KMS-11 (cell line): ENCODE results near the gene LMTK2.

Source experiments
- H2AFZ ChIP-seq: fragments of 200-600 bp; sonication (generic); 2 replicates; pipeline ENCODE4 v1.6.1; 2016; ENCODE audit warnings: antibody characterized with exemption, mixed run types, low read depth
- H3K27ac ChIP-seq: fragments of 200-600 bp; sonication (generic); 2 replicates; pipeline ENCODE4 v1.6.1; 2016; ENCODE audit warnings: mild to moderate bottlenecking, mixed run types
- H3K27me3 ChIP-seq: fragments of 200-600 bp; sonication (generic); 2 replicates; pipeline ENCODE4 v1.6.1; 2017; ENCODE audit warnings: mild to moderate bottlenecking, low read depth, mixed run types, moderate library complexity; ENCODE audit not compliant: insufficient read depth
- H3K36me3 ChIP-seq: fragments of 200-600 bp; sonication (generic); 2 replicates; pipeline ENCODE4 v1.6.1; 2017; ENCODE audit warnings: mild to moderate bottlenecking, mixed run types; ENCODE audit not compliant: insufficient read depth
- H3K4me1 ChIP-seq: fragments of 200-600 bp; sonication (generic); 2 replicates; pipeline ENCODE4 v1.6.1; 2016; ENCODE audit warnings: mild to moderate bottlenecking, low read depth, mixed run types; ENCODE audit not compliant: poor library complexity, severe bottlenecking
- H3K4me2 ChIP-seq: fragments of 200-600 bp; sonication (generic); 2 replicates; pipeline ENCODE4 v1.7.0; 2016; ENCODE audit warnings: mild to moderate bottlenecking, mixed run types
- H3K4me3 ChIP-seq: fragments of 200-600 bp; sonication (generic); IDR thresholded peaks from 2 replicates; pipeline ENCODE4 v1.6.1; 2017; ENCODE audit warnings: low read depth, low read length, mixed read lengths; ENCODE audit not compliant: insufficient read depth
- H3K79me2 ChIP-seq: fragments of 200-600 bp; sonication (generic); 2 replicates; pipeline ENCODE4 v1.6.1; 2016; ENCODE audit warnings: low read depth, mixed run types; ENCODE audit not compliant: insufficient read depth
- H3K9ac ChIP-seq: fragments of 200-600 bp; sonication (generic); 2 replicates; pipeline ENCODE4 v1.6.1; 2016; ENCODE audit warnings: mild to moderate bottlenecking, mixed run types
- H4K20me1 ChIP-seq: fragments of 200-600 bp; sonication (generic); 2 replicates; pipeline ENCODE4 v1.6.1; 2016; ENCODE audit warnings: mild to moderate bottlenecking, mixed run types; ENCODE audit not compliant: insufficient read depth
- TF ChIP-seq, protein P1 (sequence below): fragments of 200-600 bp; sonication (generic); conservative IDR thresholded peaks from 2 replicates; pipeline ENCODE4 v1.6.1; 2017; ENCODE audit warnings: low read depth, mild to moderate bottlenecking, antibody characterized with exemption, low read length, moderate library complexity, mixed read lengths

The LMTK2 gene

DNA sequence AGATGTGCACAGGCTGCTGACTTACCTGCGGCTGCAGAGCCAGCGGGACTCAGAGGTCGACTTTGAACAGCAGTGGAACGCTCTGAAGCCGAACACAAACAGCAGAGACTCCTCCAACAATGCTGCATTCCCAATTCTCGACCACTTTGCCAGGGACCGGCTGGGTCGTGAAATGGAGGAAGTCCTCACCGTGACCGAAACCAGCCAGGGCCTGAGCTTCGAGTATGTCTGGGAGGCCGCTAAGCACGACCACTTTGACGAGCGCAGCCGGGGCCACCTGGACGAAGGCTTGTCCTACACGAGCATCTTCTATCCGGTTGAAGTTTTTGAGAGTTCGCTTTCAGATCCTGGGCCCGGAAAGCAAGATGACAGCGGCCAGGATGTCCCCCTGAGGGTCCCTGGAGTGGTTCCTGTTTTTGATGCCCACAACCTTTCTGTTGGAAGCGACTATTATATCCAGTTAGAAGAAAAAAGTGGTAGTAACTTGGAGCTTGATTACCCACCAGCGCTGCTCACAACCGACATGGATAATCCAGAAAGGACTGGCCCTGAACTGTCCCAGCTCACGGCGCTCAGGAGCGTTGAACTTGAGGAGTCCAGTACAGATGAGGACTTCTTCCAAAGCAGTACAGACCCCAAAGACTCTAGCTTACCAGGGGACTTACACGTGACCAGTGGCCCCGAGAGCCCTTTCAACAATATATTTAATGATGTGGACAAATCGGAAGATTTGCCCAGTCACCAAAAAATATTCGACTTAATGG, 85.2 kb downstream of the LMTK2 start:
- H4K20me1 ChIP-seq = no peaks in the 10 kb centered on the region
- peaks cover 11% of the 10 kb centered on the region; the same call in 1 of the 2 replicates for H3K36me3 ChIP-seq
- H3K4me1 ChIP-seq = no peaks in the 10 kb centered on the region
- no peaks in the 10 kb centered on the region for H3K79me2 ChIP-seq
- no peak overlapping the region for H3K4me3 ChIP-seq
- H3K27ac ChIP-seq = no peak overlapping the region
- TF ChIP-seq, protein P1, sequence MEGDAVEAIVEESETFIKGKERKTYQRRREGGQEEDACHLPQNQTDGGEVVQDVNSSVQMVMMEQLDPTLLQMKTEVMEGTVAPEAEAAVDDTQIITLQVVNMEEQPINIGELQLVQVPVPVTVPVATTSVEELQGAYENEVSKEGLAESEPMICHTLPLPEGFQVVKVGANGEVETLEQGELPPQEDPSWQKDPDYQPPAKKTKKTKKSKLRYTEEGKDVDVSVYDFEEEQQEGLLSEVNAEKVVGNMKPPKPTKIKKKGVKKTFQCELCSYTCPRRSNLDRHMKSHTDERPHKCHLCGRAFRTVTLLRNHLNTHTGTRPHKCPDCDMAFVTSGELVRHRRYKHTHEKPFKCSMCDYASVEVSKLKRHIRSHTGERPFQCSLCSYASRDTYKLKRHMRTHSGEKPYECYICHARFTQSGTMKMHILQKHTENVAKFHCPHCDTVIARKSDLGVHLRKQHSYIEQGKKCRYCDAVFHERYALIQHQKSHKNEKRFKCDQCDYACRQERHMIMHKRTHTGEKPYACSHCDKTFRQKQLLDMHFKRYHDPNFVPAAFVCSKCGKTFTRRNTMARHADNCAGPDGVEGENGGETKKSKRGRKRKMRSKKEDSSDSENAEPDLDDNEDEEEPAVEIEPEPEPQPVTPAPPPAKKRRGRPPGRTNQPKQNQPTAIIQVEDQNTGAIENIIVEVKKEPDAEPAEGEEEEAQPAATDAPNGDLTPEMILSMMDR = no peak
- H2AFZ ChIP-seq = no peak overlapping the region
- no peaks in the 10 kb centered on the region for H3K27me3 ChIP-seq
- no peak overlapping the region for H3K4me2 ChIP-seq
- H3K9ac ChIP-seq = no peak overlapping the region

DNA sequence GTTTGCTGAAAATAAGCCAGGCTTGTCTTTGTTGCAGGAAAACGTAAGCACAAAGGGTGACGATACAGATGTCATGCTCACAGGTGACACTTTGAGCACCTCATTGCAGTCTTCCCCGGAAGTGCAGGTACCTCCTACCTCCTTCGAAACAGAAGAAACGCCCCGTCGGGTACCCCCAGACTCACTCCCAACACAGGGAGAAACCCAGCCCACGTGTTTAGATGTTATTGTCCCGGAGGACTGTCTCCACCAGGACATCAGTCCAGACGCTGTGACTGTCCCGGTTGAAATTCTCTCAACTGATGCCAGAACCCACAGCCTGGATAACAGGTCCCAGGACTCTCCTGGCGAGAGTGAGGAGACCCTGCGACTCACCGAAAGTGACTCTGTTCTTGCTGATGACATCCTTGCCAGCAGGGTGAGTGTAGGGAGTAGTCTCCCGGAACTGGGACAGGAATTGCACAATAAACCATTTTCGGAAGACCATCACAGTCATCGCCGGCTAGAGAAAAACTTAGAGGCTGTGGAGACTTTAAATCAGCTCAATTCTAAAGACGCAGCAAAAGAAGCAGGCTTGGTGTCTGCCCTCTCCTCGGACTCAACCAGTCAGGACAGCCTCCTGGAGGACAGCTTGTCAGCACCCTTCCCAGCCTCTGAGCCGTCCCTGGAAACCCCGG, 86.3 kb downstream of the LMTK2 start:
- no peak overlapping the region for H3K27ac ChIP-seq
- no peak overlapping the region for H2AFZ ChIP-seq
- no peaks in the 10 kb centered on the region for H3K27me3 ChIP-seq
- no peak overlapping the region for H3K4me2 ChIP-seq
- no peaks in the 10 kb centered on the region for H4K20me1 ChIP-seq
- TF ChIP-seq, protein P1 = no peak
- peaks cover 11% of the 10 kb centered on the region; the same call in 1 of the 2 replicates for H3K36me3 ChIP-seq
- H3K79me2 ChIP-seq = no peaks in the 10 kb centered on the region
- no peak overlapping the region for H3K9ac ChIP-seq
- no peak overlapping the region for H3K4me3 ChIP-seq
- H3K4me1 ChIP-seq = no peaks in the 10 kb centered on the region

DNA sequence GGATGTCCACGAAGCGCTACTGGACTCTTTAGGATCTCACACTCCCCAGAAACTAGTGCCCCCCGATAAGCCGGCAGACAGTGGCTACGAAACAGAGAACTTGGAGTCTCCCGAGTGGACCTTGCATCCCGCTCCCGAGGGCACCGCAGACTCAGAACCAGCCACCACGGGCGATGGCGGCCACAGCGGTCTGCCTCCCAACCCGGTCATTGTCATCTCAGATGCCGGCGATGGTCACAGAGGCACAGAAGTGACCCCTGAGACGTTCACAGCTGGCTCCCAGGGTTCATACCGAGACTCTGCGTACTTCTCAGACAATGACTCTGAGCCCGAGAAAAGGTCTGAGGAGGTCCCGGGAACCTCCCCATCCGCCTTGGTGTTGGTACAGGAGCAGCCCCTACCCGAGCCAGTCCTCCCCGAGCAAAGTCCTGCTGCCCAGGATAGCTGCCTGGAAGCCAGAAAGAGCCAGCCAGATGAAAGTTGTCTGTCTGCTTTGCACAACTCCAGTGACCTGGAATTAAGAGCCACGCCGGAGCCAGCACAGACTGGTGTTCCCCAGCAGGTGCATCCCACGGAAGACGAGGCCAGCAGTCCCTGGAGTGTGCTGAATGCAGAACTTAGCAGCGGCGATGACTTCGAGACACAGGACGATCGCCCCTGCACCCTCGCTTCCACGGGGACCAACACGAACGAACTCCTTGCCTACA, 87.0 kb downstream of the LMTK2 start:
- H3K79me2 ChIP-seq = no peaks in the 10 kb centered on the region
- TF ChIP-seq, protein P1 = no peak

DNA sequence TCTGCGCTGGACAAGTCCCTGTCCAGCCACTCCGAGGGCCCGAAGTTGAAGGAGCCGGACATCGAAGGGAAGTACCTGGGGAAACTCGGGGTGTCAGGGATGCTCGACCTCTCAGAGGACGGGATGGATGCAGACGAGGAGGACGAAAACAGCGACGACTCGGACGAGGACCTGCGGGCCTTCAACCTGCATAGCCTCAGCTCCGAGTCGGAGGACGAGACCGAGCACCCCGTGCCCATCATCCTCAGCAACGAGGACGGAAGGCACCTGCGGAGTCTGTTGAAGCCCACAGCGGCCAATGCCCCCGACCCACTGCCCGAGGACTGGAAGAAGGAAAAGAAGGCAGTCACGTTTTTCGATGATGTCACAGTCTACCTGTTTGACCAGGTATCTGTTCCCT, 87.5 kb downstream of the LMTK2 start:
- H3K27ac ChIP-seq = no peak overlapping the region
- H2AFZ ChIP-seq = no peak overlapping the region

More for the DNA sequence above, 87.0 kb downstream of the LMTK2 start:
- no peak overlapping the region for H3K4me2 ChIP-seq
- H3K27me3 ChIP-seq = no peaks in the 10 kb centered on the region
- peaks cover 11% of the 10 kb centered on the region; the same call in 1 of the 2 replicates for H3K36me3 ChIP-seq
- no peaks in the 10 kb centered on the region for H4K20me1 ChIP-seq
- no peak overlapping the region for H3K4me3 ChIP-seq
- no peak overlapping the region for H2AFZ ChIP-seq
- no peak overlapping the region for H3K27ac ChIP-seq
- H3K4me1 ChIP-seq = no peaks in the 10 kb centered on the region
- H3K9ac ChIP-seq = no peak overlapping the region

More for the DNA sequence above, 87.5 kb downstream of the LMTK2 start:
- peaks cover 11% of the 10 kb centered on the region; the same call in 1 of the 2 replicates for H3K36me3 ChIP-seq
- H3K79me2 ChIP-seq = no peaks in the 10 kb centered on the region
- no peaks in the 10 kb centered on the region for H3K27me3 ChIP-seq
- TF ChIP-seq, protein P1 = no peak
- no peak overlapping the region for H3K4me2 ChIP-seq
- H4K20me1 ChIP-seq = no peaks in the 10 kb centered on the region
- no peak overlapping the region for H3K9ac ChIP-seq
- no peaks in the 10 kb centered on the region for H3K4me1 ChIP-seq
- H3K4me3 ChIP-seq = no peak overlapping the region
